HEK293 (cell line): ENCODE results near the gene OPN4.

Source experiments
- ZNF214 ChIP-seq: fragments of 450-650 bp; formaldehyde crosslinking; IDR thresholded peaks from 2 replicates; pipeline ENCODE4 v1.5.1; 2017; ENCODE audit warnings: missing biosample characterization, mild to moderate bottlenecking, missing genetic modification characterization, borderline replicate concordance
- TF ChIP-seq, protein P1 (sequence below): fragments of 450-650 bp; formaldehyde crosslinking; optimal IDR thresholded peaks from 2 replicates; pipeline ENCODE3; 2016; ENCODE audit warnings: missing biosample characterization, mild to moderate bottlenecking, missing genetic modification characterization
- TF ChIP-seq, protein P2 (sequence below): fragments of 450-650 bp; formaldehyde crosslinking; IDR thresholded peaks from 2 replicates; pipeline ENCODE4 v1.5.1; 2016; ENCODE audit warnings: missing biosample characterization, missing genetic modification characterization
- TF ChIP-seq, protein P3 (sequence below): fragments of 450-650 bp; formaldehyde crosslinking; IDR thresholded peaks from 2 replicates; pipeline ENCODE4 v1.5.1; 2016; ENCODE audit warnings: missing biosample characterization, missing genetic modification characterization, low read depth

DNA sequence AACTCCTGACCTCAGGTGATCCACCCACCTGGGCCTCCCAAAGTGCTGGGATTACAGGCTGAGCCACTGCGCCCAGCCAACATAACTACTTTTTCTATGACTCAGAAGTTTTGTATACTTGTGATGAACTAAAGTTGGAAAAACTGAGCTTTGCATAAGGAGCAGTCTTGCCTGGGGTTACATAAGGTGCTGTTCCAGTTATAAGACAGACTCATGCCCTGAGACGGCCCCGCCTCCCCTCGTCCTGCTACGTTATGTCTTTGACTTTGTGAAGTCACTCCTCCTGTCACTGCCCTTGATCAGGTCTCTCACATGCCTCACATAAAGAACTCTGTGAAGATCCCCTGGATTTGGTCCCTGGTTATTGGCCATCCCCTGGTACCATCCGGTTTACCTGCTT lies 40.4 kb upstream of the OPN4 start:
- TF ChIP-seq, protein P1, sequence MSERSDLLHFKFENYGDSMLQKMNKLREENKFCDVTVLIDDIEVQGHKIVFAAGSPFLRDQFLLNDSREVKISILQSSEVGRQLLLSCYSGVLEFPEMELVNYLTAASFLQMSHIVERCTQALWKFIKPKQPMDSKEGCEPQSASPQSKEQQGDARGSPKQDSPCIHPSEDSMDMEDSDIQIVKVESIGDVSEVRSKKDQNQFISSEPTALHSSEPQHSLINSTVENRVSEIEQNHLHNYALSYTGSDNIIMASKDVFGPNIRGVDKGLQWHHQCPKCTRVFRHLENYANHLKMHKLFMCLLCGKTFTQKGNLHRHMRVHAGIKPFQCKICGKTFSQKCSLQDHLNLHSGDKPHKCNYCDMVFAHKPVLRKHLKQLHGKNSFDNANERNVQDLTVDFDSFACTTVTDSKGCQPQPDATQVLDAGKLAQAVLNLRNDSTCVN (tag by site-specific recombination): no peak
- TF ChIP-seq, protein P2, sequence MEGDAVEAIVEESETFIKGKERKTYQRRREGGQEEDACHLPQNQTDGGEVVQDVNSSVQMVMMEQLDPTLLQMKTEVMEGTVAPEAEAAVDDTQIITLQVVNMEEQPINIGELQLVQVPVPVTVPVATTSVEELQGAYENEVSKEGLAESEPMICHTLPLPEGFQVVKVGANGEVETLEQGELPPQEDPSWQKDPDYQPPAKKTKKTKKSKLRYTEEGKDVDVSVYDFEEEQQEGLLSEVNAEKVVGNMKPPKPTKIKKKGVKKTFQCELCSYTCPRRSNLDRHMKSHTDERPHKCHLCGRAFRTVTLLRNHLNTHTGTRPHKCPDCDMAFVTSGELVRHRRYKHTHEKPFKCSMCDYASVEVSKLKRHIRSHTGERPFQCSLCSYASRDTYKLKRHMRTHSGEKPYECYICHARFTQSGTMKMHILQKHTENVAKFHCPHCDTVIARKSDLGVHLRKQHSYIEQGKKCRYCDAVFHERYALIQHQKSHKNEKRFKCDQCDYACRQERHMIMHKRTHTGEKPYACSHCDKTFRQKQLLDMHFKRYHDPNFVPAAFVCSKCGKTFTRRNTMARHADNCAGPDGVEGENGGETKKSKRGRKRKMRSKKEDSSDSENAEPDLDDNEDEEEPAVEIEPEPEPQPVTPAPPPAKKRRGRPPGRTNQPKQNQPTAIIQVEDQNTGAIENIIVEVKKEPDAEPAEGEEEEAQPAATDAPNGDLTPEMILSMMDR: no peak
- TF ChIP-seq, protein P3, sequence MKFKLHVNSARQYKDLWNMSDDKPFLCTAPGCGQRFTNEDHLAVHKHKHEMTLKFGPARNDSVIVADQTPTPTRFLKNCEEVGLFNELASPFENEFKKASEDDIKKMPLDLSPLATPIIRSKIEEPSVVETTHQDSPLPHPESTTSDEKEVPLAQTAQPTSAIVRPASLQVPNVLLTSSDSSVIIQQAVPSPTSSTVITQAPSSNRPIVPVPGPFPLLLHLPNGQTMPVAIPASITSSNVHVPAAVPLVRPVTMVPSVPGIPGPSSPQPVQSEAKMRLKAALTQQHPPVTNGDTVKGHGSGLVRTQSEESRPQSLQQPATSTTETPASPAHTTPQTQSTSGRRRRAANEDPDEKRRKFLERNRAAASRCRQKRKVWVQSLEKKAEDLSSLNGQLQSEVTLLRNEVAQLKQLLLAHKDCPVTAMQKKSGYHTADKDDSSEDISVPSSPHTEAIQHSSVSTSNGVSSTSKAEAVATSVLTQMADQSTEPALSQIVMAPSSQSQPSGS (tag by site-specific recombination): no peak
- no peak for TF ChIP-seq ZNF214 (tag by site-specific recombination)
